Ovary (tissue), 9 donors: ENCODE measurements around the gene EEF1B2. TPM values are rescaled to one million over a fixed set of nuclear protein-coding genes. Genes with fewer than 3 reads are reported as not detected.

Source experiments
- DNase-seq, 5 donors: peaks; one replicate each; pipeline ENCODE4 v3.0.0-alpha.2; 2019 to 2020
- H3K27ac ChIP-seq, 2 donors: fragments of 200-600 bp; one replicate each; pipeline versions ENCODE4 v1.5.1 to v1.8.0; 2019 to 2022
- H3K27me3 ChIP-seq: fragments of 200-600 bp; one replicate; pipeline ENCODE4 v1.8.0; 2022
- H3K36me3 ChIP-seq: fragments of 200-600 bp; sonication (generic); one replicate; pipeline ENCODE4 v1.5.1; 2019
- H3K4me1 ChIP-seq: one replicate; pipeline ENCODE4 v1.8.1; 2013; ENCODE audit warnings: mild to moderate bottlenecking, moderate library complexity; ENCODE audit not compliant: insufficient read depth
- H3K4me3 ChIP-seq: fragments of 200-600 bp; sonication (generic); one replicate; pipeline ENCODE4 v1.5.1; 2017
- H3K9me3 ChIP-seq, 2 donors: fragments of 200-600 bp in 1 of 2; sonication (generic) in 1 of 2; one replicate each; pipeline versions ENCODE4 v1.5.1 to v1.8.1; 2013 to 2019; ENCODE audit warnings: mild to moderate bottlenecking in 1 of 2, moderate library complexity in 1 of 2
- CTCF ChIP-seq, 3 donors: fragments of 450-650 bp in 2 of 3; fragments of 200-600 bp in 1 of 3; IDR thresholded peaks; one replicate each; pipeline versions ENCODE4 v1.5.1 to v1.8.0; 2016 to 2022; ENCODE audit warnings: antibody characterized with exemption in 3 of 3, mild to moderate bottlenecking in 1 of 3
- EP300 ChIP-seq: sonication (generic); formaldehyde crosslinking; IDR thresholded peaks from one replicate; pipeline ENCODE4 v1.6.1; 2017; ENCODE audit warnings: antibody characterized with exemption
- POLR2A ChIP-seq: fragments of 450-650 bp; IDR thresholded peaks from one replicate; pipeline ENCODE4 v1.6.1; 2017; ENCODE audit warnings: antibody characterized with exemption, mild to moderate bottlenecking, moderate library complexity
- WGBS, 3 donors: extraction: QIAGEN DNeasy Blood & Tissue Kit in 1 of 3; methylation state at CpG; one replicate each; pipeline versions ENCODE4 v1.1.5 to v1.1.7; 2013 to 2017; 5-methylcytosine and 5-hydroxymethylcytosine counted together
- intact Hi-C, 4 donors: fragments of 100-400 bp; cut with DNase I; formaldehyde crosslinking; loops; one replicate each; pipeline versions ENCODE4 v1.11.0 to v1.15.1; 2022 to 2023
- polyA plus RNA-seq, 2 donors: library from polyadenylated mRNA; stranded (reverse); fragments of 200-250 nt in 1 of 2; fragments of 350-450 nt in 1 of 2; fragmentation: Illumina TruSeq in 1 of 2; extraction: RNeasy Lipid Tissue Mini Kit (QIAGEN cat#74804) in 1 of 2; gene quantifications; one replicate each; pipeline ENCODE4 v1.2.3, GENCODE V29; 2013 to 2014
- total RNA-seq, 7 donors: library from RNA; depleted of rRNA in 2 of 7; stranded (reverse); fragments of >200 nt in 2 of 7; fragmentation: NEBNext Ultra II Directional in 3 of 7; extraction: Animal tissue kit (Norgen Biotek cat#: 25700) in 3 of 7; gene quantifications; one replicate each; pipeline versions ENCODE4 v1.1.0 to v1.2.4, GENCODE V29; 2016 to 2023
- donor health status: DM: no; HTN: no; CAD: no; lungs with moderate emphysema.
- donor health status: DM: no; HTN: no; CAD: no.
- donor health status: Bipolar disorder and iron deficiency.
- donor health status: DM: yes; HTN: yes; CAD: no.
- donor health status: DM: no; HTN: no; CAD: no.
- donor health status: DM: yes; HTN: yes; CAD: no.

EEF1B2 gene
- total and polyA plus RNA-seq, 9 donors = 647 to 1,651 (median 809) TPM

- H3K27ac ChIP-seq = no peak overlapping the region
- H3K4me1 ChIP-seq = peaks cover 4% of the 10 kb centered on the region
- no peaks in the 10 kb centered on the region for H3K9me3 ChIP-seq
Measured at GRCh38 chr2:206198677-206199076, 39.0 kb downstream of the EEF1B2 start.

GRCh38 chr2:206201075-206201848, 41.6 kb downstream of the EEF1B2 start:
- no peaks in the 10 kb centered on the region for H3K27me3 ChIP-seq
- no peaks in the 10 kb centered on the region for H3K9me3 ChIP-seq
- DNase-seq = no peak
- no peak overlapping the region for H3K27ac ChIP-seq
- peaks cover 6% of the 10 kb centered on the region for H3K4me1 ChIP-seq
- TF ChIP-seq POLR2A = no peak
- TF ChIP-seq CTCF (IDR thresholded peaks at IDR 0.05) = no peak
- no peak for TF ChIP-seq EP300
- WGBS, 3 donors = 51 to 62% (median 52%) methylated on average over 5 of the region's 5 CpGs
- no peak overlapping the region for H3K4me3 ChIP-seq
- no peaks in the 10 kb centered on the region for H3K36me3 ChIP-seq
- intact Hi-C loops = no loop called here

More at GRCh38 chr2:206198677-206199076, 39.0 kb downstream of the EEF1B2 start:
- H3K27me3 ChIP-seq = no peaks in the 10 kb centered on the region
- WGBS, 3 donors = 2 to 9% (median 6%) methylated on average over 1 of the region's 1 CpG
- H3K36me3 ChIP-seq = no peaks in the 10 kb centered on the region
- TF ChIP-seq POLR2A = no peak
- TF ChIP-seq CTCF (IDR thresholded peaks at IDR 0.05) = no peak
- TF ChIP-seq EP300 = no peak
- no peak for DNase-seq
- H3K4me3 ChIP-seq = no peak overlapping the region
- intact Hi-C loops = no loop called here

GRCh38 chr2:206202446-206202845, 42.8 kb downstream of the EEF1B2 start:
- 88 to 92% (median 92%) methylated on average over 16 of the region's 16 CpGs for WGBS, 3 donors
- peak overlapping the region in 1 of 2 donors; percentile 18 for H3K27ac ChIP-seq
- DNase-seq = no peak
- peaks cover 6% of the 10 kb centered on the region for H3K4me1 ChIP-seq
- H3K27me3 ChIP-seq = no peaks in the 10 kb centered on the region
- intact Hi-C loops = no loop called here
- H3K9me3 ChIP-seq = no peaks in the 10 kb centered on the region
- no peaks in the 10 kb centered on the region for H3K36me3 ChIP-seq
- no peak for TF ChIP-seq EP300
- TF ChIP-seq CTCF (IDR thresholded peaks at IDR 0.05) = no peak
- TF ChIP-seq POLR2A = no peak
- H3K4me3 ChIP-seq = no peak overlapping the region

- WGBS, 3 donors = 97 to 99% (median 98%) methylated on average over 17 of the region's 17 CpGs
- Histone ChIP-seq H3K36me3 (no peaks in the 10 kb centered on the region), H3K9me3 (no peaks in the 10 kb centered on the region), H3K4me3 (no peak overlapping the region), H3K27ac (no peak overlapping the region), H3K4me1 (peaks cover 6% of the 10 kb centered on the region), H3K27me3 (no peaks in the 10 kb centered on the region)
- TF ChIP-seq CTCF (IDR thresholded peaks at IDR 0.05) = no peak
- no peak for TF ChIP-seq POLR2A
- no peak for TF ChIP-seq EP300
- DNase-seq = no peak
- intact Hi-C loops = no loop called here
Measured at GRCh38 chr2:206203331-206203730, 43.6 kb downstream of the EEF1B2 start.
